HCT116 (cell line): ENCODE results near the gene ATG4B. TPM values are rescaled to one million over a fixed set of nuclear protein-coding genes. Genes with fewer than 3 reads are reported as not detected.

Source experiments
- ATAC-seq: fragments of 200-7000 bp; cut with Tn5 transposase; 2 replicates; pipeline ENCODE4 v1.9.1; 2020; ENCODE audit warnings: mild to moderate bottlenecking, moderate library complexity
- BruUV-seq: library from RNA; stranded (reverse); fragments of 400-500 nt; replicated peaks from 2 replicates; lab custom pipeline; 2021; lab: Mats Ljungman, UMichigan
- CTCF ChIA-PET: fragments of 300-600 bp; sonication (Branson Sonifier 250); formaldehyde crosslinking; loops from one replicate; lab custom pipeline; 2021; ENCODE audit warnings: antibody characterized with exemption; lab: Charles Lee
- POLR2A ChIA-PET: fragments of 300-600, 350-600 bp; sonication (Branson Sonifier 250); formaldehyde crosslinking; loops from one replicate; lab custom pipeline; 2021; ENCODE audit warnings: antibody characterized with exemption; lab: Charles Lee
- RAD21 ChIA-PET, 2 experiments: fragments of 300-600 bp; sonication (Branson Sonifier 250); formaldehyde crosslinking; loops; one replicate each; lab custom pipeline; 2023; ENCODE audit warnings: low total read pairs in 2 of 2; ENCODE audit not compliant: uncharacterized antibody in 2 of 2, unreplicated experiment in 2 of 2, low non-redundant PET in 1 of 2; lab: Charles Lee
- DNase-seq: peaks from one replicate; pipeline ENCODE4 v3.0.0-alpha.2; 2010; ENCODE audit warnings: low read depth, low spot score
- H2AFZ ChIP-seq: fragments of 200-600 bp; shearing (Covaris generic), sonication (generic); 2 replicates; pipeline ENCODE4 v1.6.1; 2017; ENCODE audit warnings: low read depth, mixed run types, mixed read lengths, antibody characterized with exemption, low read length; ENCODE audit not compliant: poor library complexity, severe bottlenecking
- H3K27ac ChIP-seq: 2 replicates; pipeline ENCODE4 v1.5.1; 2012; ENCODE audit warnings: low read depth, low read length
- H3K27me3 ChIP-seq: fragments of 200-600 bp; sonication (generic); 2 replicates; pipeline ENCODE4 v1.6.1; 2016; ENCODE audit warnings: mixed run types, low read length, mixed read lengths; ENCODE audit not compliant: insufficient read depth
- H3K36me3 ChIP-seq, 2 experiments: fragments of 200-500 bp in 1 of 2; fragments of 200-600 bp in 1 of 2; sonication (Bioruptor generic) in 1 of 2; sonication (generic) in 1 of 2; 2 replicates each; pipeline versions ENCODE4 v1.5.1 to v1.6.1; 2014 to 2016; ENCODE audit warnings: low read length in 2 of 2, inconsistent platforms in 1 of 2, mixed read lengths in 1 of 2, mixed run types in 1 of 2; ENCODE audit not compliant: insufficient read depth in 2 of 2, control insufficient read depth in 1 of 2
- H3K4me1 ChIP-seq, 2 experiments: fragments of 200-600 bp in 1 of 2; sonication (generic) in 1 of 2; 2 replicates each; pipeline versions ENCODE4 v1.5.1 to v1.6.1; 2012 to 2017; ENCODE audit warnings: low read length in 2 of 2, inconsistent platforms in 1 of 2, mild to moderate bottlenecking in 1 of 2, mixed read lengths in 1 of 2, mixed run types in 1 of 2, moderate library complexity in 1 of 2; ENCODE audit not compliant: insufficient read depth in 2 of 2, control insufficient read depth in 1 of 2
- H3K4me2 ChIP-seq: fragments of 200-600 bp; sonication (generic); 2 replicates; pipeline ENCODE4 v1.6.1; 2017; ENCODE audit warnings: mixed run types, low read length, mixed read lengths
- H3K4me3 ChIP-seq, 2 experiments: fragments of 200-600 bp in 1 of 2; sonication (generic) in 1 of 2; replicated peaks in 1 of 2; 2 replicates each; pipeline ENCODE4 v1.5.1; 2011 to 2016; ENCODE audit warnings: low read length in 2 of 2, control low read depth in 1 of 2, low read depth in 1 of 2, mild to moderate bottlenecking in 1 of 2, mixed read lengths in 1 of 2, mixed run types in 1 of 2
- H3K79me2 ChIP-seq: fragments of 200-600 bp; sonication (generic); 2 replicates; pipeline ENCODE4 v1.6.1; 2017; ENCODE audit warnings: mild to moderate bottlenecking, mixed run types, low read length, moderate library complexity, mixed read lengths; ENCODE audit not compliant: insufficient read depth
- H3K9ac ChIP-seq: fragments of 200-600 bp; sonication (generic); 2 replicates; pipeline ENCODE4 v1.6.1; 2016; ENCODE audit warnings: low read length, mixed read lengths
- H3K9me2 ChIP-seq: fragments of 200-600 bp; sonication (generic), shearing (Covaris generic); 2 replicates; pipeline ENCODE4 v1.6.1; 2017; ENCODE audit warnings: mixed run types, mild to moderate bottlenecking, moderate library complexity; ENCODE audit not compliant: insufficient read depth
- H3K9me3 ChIP-seq, 2 experiments: fragments of 200-500 bp in 1 of 2; fragments of 200-600 bp in 1 of 2; sonication (Bioruptor generic) in 1 of 2; sonication (generic) in 1 of 2; 2 replicates each; pipeline ENCODE4 v1.6.1; 2014 to 2017; ENCODE audit warnings: low read length in 2 of 2, mixed read lengths in 2 of 2, inconsistent platforms in 1 of 2, low read depth in 1 of 2, mild to moderate bottlenecking in 1 of 2, mixed run types in 1 of 2, moderate library complexity in 1 of 2; ENCODE audit not compliant: control insufficient read depth in 1 of 2, insufficient read depth in 1 of 2
- H4K20me1 ChIP-seq: fragments of 200-600 bp; sonication (generic), shearing (Covaris generic); 2 replicates; pipeline ENCODE4 v1.6.1; 2017; ENCODE audit warnings: mixed run types, mild to moderate bottlenecking, moderate library complexity; ENCODE audit not compliant: insufficient read depth
- CBX3 ChIP-seq: IDR thresholded peaks from 2 replicates; pipeline ENCODE4 v1.6.1; 2012; ENCODE audit warnings: low read depth
- CEBPB ChIP-seq: IDR thresholded peaks from 2 replicates; pipeline ENCODE4 v1.6.1; 2012; ENCODE audit warnings: low read depth
- EGR1 ChIP-seq: IDR thresholded peaks from 2 replicates; pipeline ENCODE4 v1.6.1; 2012; ENCODE audit warnings: low read depth
- FOSL1 ChIP-seq: IDR thresholded peaks from 2 replicates; pipeline ENCODE4 v1.6.1; 2012; ENCODE audit warnings: low read depth
- JUND ChIP-seq: IDR thresholded peaks from 2 replicates; pipeline ENCODE4 v1.6.1; 2012
- MAX ChIP-seq: IDR thresholded peaks from 2 replicates; pipeline ENCODE4 v1.6.1; 2012
- POLR2A ChIP-seq: IDR thresholded peaks from 2 replicates; pipeline ENCODE4 v1.7.0; 2011; ENCODE audit warnings: borderline replicate concordance; ENCODE audit not compliant: insufficient read depth, insufficient read length; ENCODE audit errors: extremely low read depth
- RAD21 ChIP-seq: IDR thresholded peaks from 2 replicates; pipeline ENCODE4 v1.6.1; 2012; ENCODE audit warnings: low read depth, mild to moderate bottlenecking
- REST ChIP-seq: IDR thresholded peaks from 2 replicates; pipeline ENCODE4 v1.6.1; 2012; ENCODE audit warnings: low read depth
- SIN3A ChIP-seq: IDR thresholded peaks from 2 replicates; pipeline ENCODE4 v1.6.1; 2012; ENCODE audit warnings: low read depth
- SP1 ChIP-seq: IDR thresholded peaks from 2 replicates; pipeline ENCODE4 v1.6.1; 2012; ENCODE audit warnings: low read depth
- SRF ChIP-seq: IDR thresholded peaks from 2 replicates; pipeline ENCODE4 v1.6.1; 2012; ENCODE audit warnings: low read depth
- YY1 ChIP-seq: IDR thresholded peaks from 2 replicates; pipeline ENCODE4 v1.6.1; 2011; ENCODE audit warnings: low read length, low read depth, moderate library complexity, mild to moderate bottlenecking; ENCODE audit not compliant: insufficient replicate concordance; ENCODE audit errors: extremely low read depth
- ZFX ChIP-seq: fragments of 450-650 bp; IDR thresholded peaks from 2 replicates; pipeline ENCODE4 v1.6.1; 2017
- ZNF274 ChIP-seq: fragments of 200-500 bp; sonication (Bioruptor generic); IDR thresholded peaks from 2 replicates; pipeline ENCODE4 v1.6.1; 2014; ENCODE audit warnings: mild to moderate bottlenecking, low read depth, low read length, inconsistent platforms
- intact Hi-C: fragments of 100-400 bp; cut with micrococcal nuclease; formaldehyde crosslinking; loops from 2 replicates; pipeline ENCODE4 v1.10.0; 2022
- total RNA-seq: library from RNA; stranded (reverse); gene quantifications from one replicate; pipeline ENCODE4 v1.2.1, GENCODE V29; 2021; ENCODE audit not compliant: unreplicated experiment

Gene ATG4B
- total RNA-seq, 1 experiment from 2014 or later = 87.4 TPM

- Histone ChIP-seq H3K4me3 (no peak overlapping the region), H3K4me2 (no peak overlapping the region), H3K27me3 (no peaks in the 10 kb centered on the region), H4K20me1 (0 out of 2 replicates have a peak, but pooled peaks cover 3% of the 10 kb centered on the region)
- ChIA-PET CTCF (no interaction called here), RAD21 (no interaction called here), POLR2A (no interaction called here)
- intact Hi-C loops = loop anchor here (1.0 kb wide), 2 partner anchors 66 to 212 kb away; no protein-coding TSS in a partner anchor
- no peak for DNase-seq
- BruUV-seq = no TSS peak
- TF ChIP-seq EGR1 (no peak), RAD21 (no peak), ZFX (no peak), FOSL1 (no peak), ZNF274 (no peak)
- TF ChIP-seq, all 23 proteins: peak for 0
- no peak for ATAC-seq
- H3K4me1 ChIP-seq = peaks cover 0 to 5% of the 10 kb centered on the region in 2 experiments; a peak in 1 of 4 replicates
- no peaks in the 10 kb centered on the region for H3K9me3 ChIP-seq
- no peak overlapping the region for H3K27ac ChIP-seq
- peaks cover 16 to 21% of the 10 kb centered on the region in 2 experiments; a peak in 3 of 4 replicates for H3K36me3 ChIP-seq
- H3K9ac ChIP-seq = no peak overlapping the region
- H3K9me2 ChIP-seq = no peaks in the 10 kb centered on the region
- no peaks in the 10 kb centered on the region for H3K79me2 ChIP-seq
- no peak overlapping the region for H2AFZ ChIP-seq
These were observed 28.4 kb downstream of the ATG4B start for GRCh38 chr2:241665731-241666440.

- Histone ChIP-seq H3K27ac (no peak overlapping the region), H3K9ac (no peak overlapping the region), H3K4me2 (no peak overlapping the region), H3K27me3 (no peaks in the 10 kb centered on the region), H3K4me1 (peaks cover 0 to 5% of the 10 kb centered on the region in 2 experiments; a peak in 1 of 4 replicates), H4K20me1 (0 out of 2 replicates have a peak, but pooled peaks cover 3% of the 10 kb centered on the region), H3K4me3 (no peak overlapping the region), H3K9me3 (no peaks in the 10 kb centered on the region), H3K79me2 (no peaks in the 10 kb centered on the region), H3K9me2 (no peaks in the 10 kb centered on the region), H2AFZ (no peak overlapping the region), H3K36me3 (peaks cover 12 to 20% of the 10 kb centered on the region in 2 experiments; a peak in 3 of 4 replicates)
- POLR2A ChIA-PET = no interaction called here
- RAD21 ChIA-PET = no interaction called here
- intact Hi-C loops = no loop called here
- CTCF ChIA-PET = no interaction called here
- no peak for DNase-seq
- ATAC-seq = no peak
- BruUV-seq = no TSS peak
- TF ChIP-seq SIN3A = no peak
- TF ChIP-seq POLR2A = no peak
- no peak for TF ChIP-seq EGR1
- no peak for TF ChIP-seq SP1
- no peak for TF ChIP-seq CEBPB
- no peak for TF ChIP-seq JUND
- no peak for TF ChIP-seq RAD21
- TF ChIP-seq CBX3 = no peak
- no peak for TF ChIP-seq SRF
- no peak for TF ChIP-seq MAX
- TF ChIP-seq REST = no peak
- TF ChIP-seq YY1 = no peak
These were observed 29.3 kb downstream of the ATG4B start for GRCh38 chr2:241666627-241667400.
